H7 (cell line): ENCODE measurements around the gene AAK1. TPM values are rescaled to one million over a fixed set of nuclear protein-coding genes. Genes with fewer than 3 reads are reported as not detected.
"Not testable (repeated sequence)": the region's sequence is repeated elsewhere in the genome, so short reads cannot be mapped to it uniquely, and the experiment has no call there.

Experiments used
- DNase-seq: peaks from one replicate; pipeline ENCODE4 v3.0.0; 2012
- H3K27me3 ChIP-seq: 2 replicates; pipeline ENCODE4 v1.6.0; 2011; ENCODE audit warnings: mild to moderate bottlenecking, low read length; ENCODE audit not compliant: control insufficient read depth, insufficient read depth
- H3K36me3 ChIP-seq: replicated peaks from 2 replicates; pipeline ENCODE4 v1.5.1; 2011; ENCODE audit warnings: low read length; ENCODE audit not compliant: control insufficient read depth, insufficient read depth
- H3K4me3 ChIP-seq: 2 replicates; pipeline ENCODE4 v1.5.1; 2011; ENCODE audit warnings: low read depth, mild to moderate bottlenecking, control low read depth, low read length, moderate library complexity; ENCODE audit not compliant: insufficient read depth
- total RNA-seq: library from RNA; depleted of rRNA; stranded (reverse); fragments of >200 nt; shearing (Covaris generic); gene quantifications from 2 replicates; pipeline ENCODE4 v1.2.3, GENCODE V29; 2014

The AAK1 gene
- total RNA-seq, 1 experiment from 2014 or later, result 26.5 TPM

GRCh38 chr2:69462780-69463179 is 180.8 kb downstream of the AAK1 start:
- DNase-seq, result no peak
- Histone ChIP-seq H3K36me3 (no peaks in the 10 kb centered on the region; the same call in none of the 2 replicates), H3K4me3 (no peak overlapping the region), H3K27me3 (no peaks in the 10 kb centered on the region)

- Histone ChIP-seq H3K27me3 (no peaks in the 10 kb centered on the region), H3K4me3 (no peak overlapping the region), H3K36me3 (no peaks in the 10 kb centered on the region; the same call in none of the 2 replicates)
- DNase-seq, result no peak
Measured at GRCh38 chr2:69461404-69461803, 182.1 kb downstream of the AAK1 start.

GRCh38 chr2:69459936-69460335 is 183.6 kb downstream of the AAK1 start:
- Histone ChIP-seq H3K36me3 (no peaks in the 10 kb centered on the region), H3K27me3 (no peaks in the 10 kb centered on the region), H3K4me3 (no peak overlapping the region)
- DNase-seq, result no peak

GRCh38 chr2:69456950-69457445 is 186.5 kb downstream of the AAK1 start:
- DNase-seq, result no peak
- Histone ChIP-seq H3K36me3 (no peaks in the 10 kb centered on the region), H3K4me3 (no peak overlapping the region), H3K27me3 (no peaks in the 10 kb centered on the region)

GRCh38 chr2:69456154-69456553 is 187.4 kb downstream of the AAK1 start:
- no peaks in the 10 kb centered on the region for H3K36me3 ChIP-seq
- H3K27me3 ChIP-seq, result no peaks in the 10 kb centered on the region

GRCh38 chr2:69454976-69455375 is 188.6 kb downstream of the AAK1 start:
- DNase-seq, result no peak
- H3K36me3 ChIP-seq, result no peaks in the 10 kb centered on the region
- H3K27me3 ChIP-seq, result no peaks in the 10 kb centered on the region
- H3K4me3 ChIP-seq, result no peak overlapping the region

More at GRCh38 chr2:69456154-69456553, 187.4 kb downstream of the AAK1 start:
- no peak for DNase-seq
- H3K4me3 ChIP-seq, result no peak overlapping the region

- DNase-seq, result no peak
- no peak overlapping the region for H3K4me3 ChIP-seq
- no peaks in the 10 kb centered on the region for H3K27me3 ChIP-seq
- H3K36me3 ChIP-seq, result no peaks in the 10 kb centered on the region
Measured at GRCh38 chr2:69453475-69454129, 189.9 kb downstream of the AAK1 start.

GRCh38 chr2:69452687-69453086 is 190.9 kb downstream of the AAK1 start:
- H3K27me3 ChIP-seq, result no peaks in the 10 kb centered on the region
- no peak for DNase-seq
- no peak overlapping the region for H3K4me3 ChIP-seq

GRCh38 chr2:69450735-69451416 is 192.7 kb downstream of the AAK1 start:
- Histone ChIP-seq H3K4me3 (no peak overlapping the region), H3K36me3 (no peaks in the 10 kb centered on the region), H3K27me3 (no peaks in the 10 kb centered on the region)
- no peak for DNase-seq

More at GRCh38 chr2:69452687-69453086, 190.9 kb downstream of the AAK1 start:
- no peaks in the 10 kb centered on the region for H3K36me3 ChIP-seq

- H3K27me3 ChIP-seq, result no peaks in the 10 kb centered on the region
- H3K36me3 ChIP-seq, result no peaks in the 10 kb centered on the region
- DNase-seq, result no peak
- no peak overlapping the region for H3K4me3 ChIP-seq
Measured at GRCh38 chr2:69449906-69450305, 193.6 kb downstream of the AAK1 start.

- not testable (repeated sequence) for DNase-seq, H3K4me3 ChIP-seq, H3K27me3 ChIP-seq, H3K36me3 ChIP-seq
Measured at GRCh38 chr2:69443673-69444072, 199.9 kb downstream of the AAK1 start.

- H3K36me3 ChIP-seq, DNase-seq, H3K4me3 ChIP-seq, H3K27me3 ChIP-seq: not testable (repeated sequence)
Measured at GRCh38 chr2:69439499-69439898, 204.0 kb downstream of the AAK1 start.

- Histone ChIP-seq H3K4me3 (no peak overlapping the region), H3K36me3 (no peaks in the 10 kb centered on the region), H3K27me3 (no peaks in the 10 kb centered on the region)
- no peak for DNase-seq
Measured at GRCh38 chr2:69438580-69438979, 205.0 kb downstream of the AAK1 start.

- H3K4me3 ChIP-seq, result peak overlapping the region; percentile 93
- H3K36me3 ChIP-seq, result no peaks in the 10 kb centered on the region
- H3K27me3 ChIP-seq, result no peaks in the 10 kb centered on the region
- no peak for DNase-seq
Measured at GRCh38 chr2:69437751-69438154, 205.8 kb downstream of the AAK1 start.
